Stimulated activated naive CD8-positive, alpha-beta T cell treated with anti-CD3 and anti-CD28 coated beads, Interleukin-15, amount 100 ng/mL, for 72 hours (primary cell): ENCODE measurements around the gene TACC3.
A peak's percentile ranks its signal among the peaks of the same experiment; 100 is the strongest.

ENCODE experiments used
- ATAC-seq: fragments of 150-1000 bp; cut with Tn5 transposase; 2 replicates; pipeline ENCODE4 v1.10.0; 2021; ENCODE audit warnings: mild to moderate bottlenecking, moderate library complexity
- DNase-seq, 2 donors: peaks; one replicate each; pipeline ENCODE4 v3.0.0; 2021 to 2022
- H3K27ac Mint-ChIP-seq, 2 donors: one replicate each; pipeline ENCODE4 v1.8.0; 2022; ENCODE audit warnings: mild to moderate bottlenecking in 2 of 2, mixed read lengths in 2 of 2, moderate library complexity in 2 of 2
- H3K27me3 Mint-ChIP-seq: one replicate; pipeline ENCODE4 v1.8.0; 2022; ENCODE audit warnings: mixed read lengths
- H3K4me1 Mint-ChIP-seq: one replicate; pipeline ENCODE4 v1.8.0; 2022; ENCODE audit warnings: mild to moderate bottlenecking, mixed read lengths
- H3K4me3 Mint-ChIP-seq, 2 donors: one replicate each; pipeline ENCODE4 v1.8.0; 2022; ENCODE audit warnings: mild to moderate bottlenecking in 2 of 2, mixed read lengths in 2 of 2, moderate library complexity in 1 of 2
- H3K9me3 Mint-ChIP-seq, 2 donors: one replicate each; pipeline ENCODE4 v1.8.0; 2022; ENCODE audit warnings: mixed read lengths in 2 of 2

TACC3 gene

DNA sequence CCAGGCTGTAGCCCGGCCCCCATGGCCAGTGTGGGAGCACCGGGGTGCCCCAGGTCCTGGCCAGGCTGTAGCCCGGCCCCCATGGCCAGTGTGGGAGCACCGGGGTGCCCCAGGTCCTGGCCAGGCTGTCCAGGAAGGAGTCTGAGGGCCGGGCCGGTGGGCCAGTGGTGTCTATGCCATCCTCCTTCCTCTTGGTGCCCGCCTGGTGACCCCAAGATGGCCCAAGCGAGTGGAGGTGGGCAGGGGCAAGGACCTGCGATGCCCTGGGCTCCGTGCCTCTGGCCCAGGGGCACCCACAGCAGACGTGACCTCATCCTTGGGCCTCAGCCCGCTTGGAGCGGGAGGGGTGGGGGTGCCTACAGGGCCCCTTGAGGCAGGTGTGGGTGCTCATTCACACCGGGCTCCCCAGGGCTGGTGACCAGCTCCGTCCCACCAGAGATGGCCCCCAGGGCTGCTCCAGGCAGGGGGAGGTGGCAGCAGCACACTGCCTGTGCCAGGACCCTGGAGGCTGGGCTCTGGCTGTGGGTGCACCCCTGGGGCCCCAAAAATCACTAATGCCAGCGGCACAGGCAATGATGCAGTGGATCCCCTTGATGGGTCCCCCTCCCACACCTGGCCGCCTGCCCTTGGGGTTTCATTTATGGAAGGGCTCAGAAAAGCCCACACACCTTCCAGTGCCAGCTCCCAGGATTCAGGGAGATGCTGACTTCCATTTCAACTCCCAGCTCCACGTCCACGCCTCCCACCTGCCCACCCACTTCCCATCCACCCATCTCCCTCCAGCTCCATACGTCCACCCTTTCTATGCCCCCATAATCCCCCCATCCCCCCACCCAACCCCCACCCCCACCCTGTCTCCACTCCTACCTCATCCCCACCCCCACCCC lies 35.8 kb downstream of the TACC3 start:
- Mint-ChIP-seq H3K27ac (no peak overlapping the region), H3K4me3 (no peak overlapping the region), H3K4me1 (peaks cover 38% of the 10 kb centered on the region), H3K27me3 (peaks cover 6% of the 10 kb centered on the region), H3K9me3 (no peaks in the 10 kb centered on the region)
- DNase-seq = no peak
- no peak for ATAC-seq

DNA sequence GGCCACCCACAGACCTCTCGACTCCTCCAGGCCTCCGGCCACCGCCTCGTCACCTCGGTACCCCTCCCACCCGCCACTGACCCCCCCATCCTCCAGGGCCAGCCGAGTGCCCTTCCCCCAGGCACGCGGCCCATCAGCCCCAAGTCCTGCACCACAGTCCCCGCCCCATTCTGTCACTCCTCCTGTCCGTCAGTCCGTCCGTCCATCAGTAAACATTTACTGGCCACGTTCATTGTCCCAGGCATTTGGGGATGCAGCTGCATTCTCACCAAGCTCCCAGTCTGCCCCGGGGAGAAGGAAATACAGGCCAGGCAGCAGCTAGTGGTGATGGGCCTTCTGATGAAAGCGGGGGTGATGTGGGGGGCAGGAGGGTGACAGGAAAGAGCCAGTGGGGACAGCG lies 36.5 kb downstream of the TACC3 start:
- Mint-ChIP-seq H3K27me3 (peaks cover 13% of the 10 kb centered on the region), H3K9me3 (no peaks in the 10 kb centered on the region), H3K27ac (no peak overlapping the region), H3K4me1 (peaks cover 31% of the 10 kb centered on the region), H3K4me3 (no peak overlapping the region)
- ATAC-seq (no peak), DNase-seq (no peak)

DNA sequence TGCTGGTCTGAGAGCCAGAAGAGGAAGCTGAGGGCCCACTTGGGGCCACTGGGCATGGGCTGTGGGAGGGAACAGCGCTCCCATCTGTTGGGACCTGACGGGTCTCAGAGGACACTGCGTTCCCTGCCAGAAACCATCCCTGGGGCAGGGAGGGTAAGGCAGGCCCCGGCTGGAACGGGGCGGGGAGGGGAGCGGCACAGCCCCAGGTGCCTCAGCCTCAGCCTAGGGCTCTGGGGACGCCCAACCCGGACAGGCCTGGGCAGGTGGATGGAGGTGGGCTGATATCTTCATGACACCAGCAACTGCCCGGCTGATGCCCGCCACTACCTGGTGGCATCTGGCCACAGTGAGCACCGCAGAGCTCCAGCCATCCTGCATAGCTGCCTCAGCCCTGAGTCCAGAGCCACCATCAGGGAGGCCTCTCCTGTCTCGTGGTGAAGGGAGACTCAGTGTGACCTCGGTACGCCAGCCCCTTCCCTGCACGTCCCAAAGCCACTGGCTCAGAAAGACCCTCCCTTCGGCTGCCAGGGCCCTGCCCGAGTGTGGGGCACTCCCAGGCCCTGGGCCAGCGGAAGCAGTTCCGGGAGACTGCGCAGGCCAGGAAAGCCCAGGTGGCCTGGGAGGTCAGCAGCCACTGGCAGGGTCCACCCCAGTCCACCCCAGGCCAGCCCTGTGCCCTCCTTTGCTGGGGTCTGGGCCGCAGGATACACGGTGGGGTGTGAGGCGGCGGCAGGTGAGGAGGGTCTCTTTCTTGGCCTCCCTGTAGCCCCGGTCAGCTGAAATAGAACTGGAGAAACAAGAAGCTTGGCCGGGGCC lies 37.2 kb downstream of the TACC3 start:
- Mint-ChIP-seq H3K4me3 (no peak overlapping the region), H3K27me3 (peaks cover 20% of the 10 kb centered on the region), H3K4me1 (peaks cover 24% of the 10 kb centered on the region), H3K9me3 (no peaks in the 10 kb centered on the region), H3K27ac (no peak overlapping the region)
- DNase-seq (no peak), ATAC-seq (no peak)

DNA sequence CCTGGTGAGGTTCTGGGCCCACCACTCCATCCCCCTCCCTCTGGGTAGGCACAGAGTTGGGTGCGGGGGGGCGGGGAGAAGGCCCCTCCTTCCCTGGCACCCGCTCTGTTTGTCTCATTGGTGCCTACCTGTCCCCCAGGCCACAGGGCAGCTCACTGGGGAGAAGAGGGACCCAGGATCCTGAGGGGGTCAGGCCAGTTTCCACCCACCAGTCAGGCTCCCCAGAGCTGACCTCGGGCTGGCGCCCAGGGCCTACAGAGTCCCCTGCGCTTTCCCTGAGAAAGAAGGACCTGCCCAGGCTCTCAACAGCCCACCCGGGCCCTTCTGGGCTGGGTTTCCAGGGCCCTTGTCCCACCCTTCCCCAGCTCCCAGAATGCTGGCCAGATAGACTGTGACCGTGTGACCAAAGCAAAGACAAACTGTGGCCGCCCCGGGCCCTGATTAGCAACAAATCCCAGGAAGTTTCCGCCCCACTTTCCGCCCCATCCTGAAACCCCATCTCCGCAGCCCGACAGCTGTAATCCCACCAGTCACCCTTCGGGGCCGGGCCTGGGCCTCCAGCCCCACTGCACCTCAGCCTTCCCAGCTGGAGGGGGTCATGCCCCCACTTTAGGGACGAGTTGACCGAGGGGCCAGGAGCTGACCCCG lies 38.0 kb downstream of the TACC3 start:
- Mint-ChIP-seq H3K4me1 (peaks cover 17% of the 10 kb centered on the region), H3K27me3 (peaks cover 28% of the 10 kb centered on the region), H3K27ac (peak overlapping the region; percentile 66 to 71), H3K4me3 (no peak overlapping the region), H3K9me3 (no peaks in the 10 kb centered on the region)
- ATAC-seq (no peak), DNase-seq (no peak)

DNA sequence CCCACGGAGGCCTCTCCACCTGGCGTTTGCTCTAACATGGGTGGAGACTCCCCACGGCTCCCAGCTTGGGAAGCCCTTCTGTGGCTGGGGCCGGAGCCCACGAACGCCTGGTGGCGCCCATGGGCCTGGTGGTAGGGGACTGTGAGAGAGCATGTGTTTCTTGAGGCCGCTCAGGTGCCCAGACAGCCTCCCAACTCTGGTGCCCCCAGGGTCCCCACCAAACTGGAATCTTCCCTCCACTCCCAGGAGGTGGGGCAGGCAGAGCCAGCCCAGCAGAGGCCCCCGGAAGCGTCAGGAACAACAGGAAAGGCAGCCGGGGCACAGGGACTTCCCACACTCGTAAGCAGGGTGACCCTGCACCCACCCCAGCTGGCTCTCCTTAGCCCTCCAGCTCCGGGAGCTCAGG lies 38.5 kb downstream of the TACC3 start:
- Mint-ChIP-seq H3K27ac (peak overlapping the region; percentile 66 to 71), H3K9me3 (no peaks in the 10 kb centered on the region), H3K4me3 (no peak overlapping the region), H3K27me3 (peaks cover 33% of the 10 kb centered on the region), H3K4me1 (peaks cover 15% of the 10 kb centered on the region)
- no peak for ATAC-seq
- DNase-seq = no peak

DNA sequence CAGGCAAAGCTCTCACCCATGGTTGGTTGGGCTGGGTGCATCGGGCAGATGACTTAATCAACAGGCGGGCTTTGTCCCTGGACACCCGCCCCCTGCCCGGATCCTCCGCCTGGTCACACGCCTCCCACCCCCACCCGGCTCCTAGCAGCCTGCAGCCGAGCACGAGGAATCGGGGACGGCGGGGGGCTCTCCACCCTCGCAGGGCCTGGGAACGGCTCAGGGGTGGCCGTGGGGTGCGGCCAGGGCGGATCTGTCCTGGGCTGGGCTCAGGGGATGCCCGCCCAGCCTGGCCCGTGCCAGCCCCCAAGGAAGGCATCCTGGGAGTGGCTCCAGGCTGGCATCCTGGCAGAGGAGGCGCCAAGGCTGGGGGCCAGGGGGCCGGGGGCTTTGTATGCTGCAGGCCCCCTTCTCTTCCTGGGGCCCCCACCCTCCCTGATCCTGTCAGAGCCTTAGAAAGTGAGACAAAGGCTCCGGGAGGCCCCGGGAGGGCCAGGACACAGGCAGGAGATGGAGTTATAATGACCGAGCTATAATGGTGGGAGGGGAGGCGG lies 39.3 kb downstream of the TACC3 start:
- peak; percentile 5 for ATAC-seq
- no peak for DNase-seq
- peaks cover 15% of the 10 kb centered on the region for H3K4me1 Mint-ChIP-seq
- H3K4me3 Mint-ChIP-seq = no peak overlapping the region
- H3K9me3 Mint-ChIP-seq = no peaks in the 10 kb centered on the region
- H3K27me3 Mint-ChIP-seq = peaks cover 41% of the 10 kb centered on the region
- no peak overlapping the region for H3K27ac Mint-ChIP-seq

DNA sequence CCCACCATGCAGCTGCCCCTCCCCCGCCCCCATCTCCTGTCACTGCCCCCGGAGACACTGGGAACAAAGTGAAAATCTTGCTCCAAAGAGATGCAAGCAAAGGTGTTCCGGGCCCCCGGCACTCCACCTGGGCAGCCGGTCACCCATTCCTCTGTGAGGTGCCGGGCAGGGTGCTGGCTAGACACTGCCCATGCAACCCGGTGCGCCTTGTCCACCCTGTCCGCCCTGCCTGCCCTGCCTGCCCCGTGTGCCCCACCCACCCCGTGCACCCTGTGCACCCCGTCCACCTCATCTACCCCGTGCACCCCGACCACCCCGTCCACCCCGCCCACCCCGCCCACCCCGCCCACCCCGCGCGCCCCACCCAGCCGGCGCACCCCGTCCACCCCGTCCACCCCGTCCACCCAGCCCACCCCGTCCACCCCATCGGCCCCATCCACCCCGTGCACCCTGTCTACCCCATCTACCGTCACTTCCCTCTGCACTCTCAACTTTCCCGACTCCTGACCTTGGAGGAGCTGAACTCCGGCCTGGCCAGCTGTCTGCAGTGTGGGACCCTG lies 39.9 kb downstream of the TACC3 start:
- Mint-ChIP-seq H3K4me3 (no peak overlapping the region), H3K9me3 (no peaks in the 10 kb centered on the region), H3K27me3 (peaks cover 47% of the 10 kb centered on the region), H3K4me1 (peaks cover 10% of the 10 kb centered on the region), H3K27ac (no peak overlapping the region)
- peak; percentile 55 for ATAC-seq
- DNase-seq = no peak

DNA sequence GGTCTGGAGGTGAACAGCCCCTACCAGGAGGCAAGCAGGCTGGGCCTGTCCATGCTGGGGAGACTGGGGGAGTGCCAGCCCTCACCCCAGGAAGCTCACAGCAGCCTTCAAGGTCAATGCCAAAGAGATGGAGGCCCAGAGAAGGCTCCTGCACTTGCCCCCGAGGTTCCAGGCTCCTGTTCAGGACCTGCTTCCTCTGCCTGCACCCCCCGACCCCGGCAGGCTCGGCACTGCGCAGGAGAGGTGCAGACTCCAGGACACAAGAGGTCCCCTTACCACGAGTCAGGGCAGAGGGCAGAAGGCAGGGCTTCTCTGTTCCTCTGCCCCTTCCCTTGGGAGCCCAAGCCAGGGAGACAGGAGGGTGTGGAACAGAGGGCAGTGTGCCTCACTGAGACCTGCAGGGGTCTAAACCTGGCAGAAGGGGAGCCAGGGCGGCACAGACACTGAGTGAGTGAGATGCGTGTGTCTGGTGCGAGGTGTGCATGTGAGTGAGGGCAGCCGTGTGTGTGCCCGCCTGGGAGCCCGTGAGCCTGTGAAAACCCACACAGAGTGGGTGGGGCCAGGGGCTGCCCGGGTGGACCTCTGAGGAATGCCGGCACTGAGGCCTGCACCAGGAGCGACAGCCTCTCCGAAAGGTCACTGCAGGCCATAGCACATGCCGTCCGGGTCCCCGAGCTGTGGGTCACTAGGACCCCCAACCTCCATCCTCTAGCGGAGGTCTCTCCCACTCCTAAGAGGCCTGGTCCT lies 41.1 kb downstream of the TACC3 start:
- Mint-ChIP-seq H3K27me3 (peaks cover 48% of the 10 kb centered on the region), H3K9me3 (no peaks in the 10 kb centered on the region), H3K4me1 (peaks cover 10% of the 10 kb centered on the region), H3K27ac (no peak overlapping the region), H3K4me3 (no peak overlapping the region)
- DNase-seq (no peak), ATAC-seq (no peak)

DNA sequence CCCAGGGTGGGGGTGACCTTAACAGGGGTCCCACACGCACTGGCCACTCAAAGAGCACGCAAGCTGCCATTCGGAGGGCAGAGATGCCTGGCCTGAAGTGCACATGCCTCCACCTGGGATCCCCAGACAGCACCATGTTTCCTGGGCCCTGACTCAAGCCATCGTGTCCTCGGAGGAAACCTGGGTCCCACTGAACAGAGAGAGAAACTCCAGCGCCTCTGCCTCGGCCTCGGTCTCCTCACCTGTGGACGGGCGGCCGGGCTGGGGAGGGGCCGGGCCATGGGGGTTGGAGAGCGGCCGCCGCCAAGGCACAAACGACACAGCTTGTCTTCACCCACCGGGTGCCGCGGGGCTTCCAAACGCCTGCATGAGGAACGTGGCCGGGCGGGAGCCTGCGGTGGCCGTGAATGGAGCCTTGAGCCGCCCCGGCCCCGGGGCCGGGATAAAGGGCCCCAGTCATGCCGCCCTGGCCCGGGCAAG lies 41.8 kb downstream of the TACC3 start:
- Mint-ChIP-seq H3K27me3 (peaks cover 54% of the 10 kb centered on the region), H3K4me3 (no peak overlapping the region), H3K27ac (no peak overlapping the region), H3K9me3 (no peaks in the 10 kb centered on the region), H3K4me1 (peaks cover 10% of the 10 kb centered on the region)
- DNase-seq = no peak
- ATAC-seq = no peak

DNA sequence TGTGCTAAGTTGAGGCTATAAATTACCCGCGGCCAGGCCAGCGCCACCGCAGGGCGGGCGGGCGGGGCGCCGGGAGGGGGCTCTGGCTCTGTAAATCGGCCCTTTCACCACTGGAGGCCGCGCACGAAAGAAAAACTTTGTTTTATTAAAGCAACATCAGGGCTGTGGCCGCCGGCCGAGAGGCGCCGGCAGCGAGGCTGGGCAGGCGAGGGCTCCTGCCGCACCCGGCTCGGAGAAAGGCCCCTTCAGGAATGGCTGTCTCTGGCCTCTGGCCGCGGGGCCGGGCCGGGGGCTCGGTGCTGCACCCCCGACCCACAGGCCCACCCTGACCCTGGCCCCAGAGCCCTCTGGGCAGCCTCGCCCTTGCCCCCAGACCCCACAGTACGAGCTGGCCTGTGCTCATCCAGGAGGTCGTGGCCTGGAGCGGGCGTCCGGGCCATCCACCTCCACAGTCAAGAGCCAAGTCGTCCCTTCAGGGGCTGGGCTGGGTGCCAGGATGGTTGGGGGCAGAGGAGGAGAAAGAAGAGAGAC lies 42.3 kb downstream of the TACC3 start:
- Mint-ChIP-seq H3K27me3 (peaks cover 59% of the 10 kb centered on the region), H3K27ac (no peak overlapping the region), H3K9me3 (no peaks in the 10 kb centered on the region), H3K4me3 (no peak overlapping the region), H3K4me1 (peaks cover 14% of the 10 kb centered on the region)
- DNase-seq (no peak), ATAC-seq (no peak)

DNA sequence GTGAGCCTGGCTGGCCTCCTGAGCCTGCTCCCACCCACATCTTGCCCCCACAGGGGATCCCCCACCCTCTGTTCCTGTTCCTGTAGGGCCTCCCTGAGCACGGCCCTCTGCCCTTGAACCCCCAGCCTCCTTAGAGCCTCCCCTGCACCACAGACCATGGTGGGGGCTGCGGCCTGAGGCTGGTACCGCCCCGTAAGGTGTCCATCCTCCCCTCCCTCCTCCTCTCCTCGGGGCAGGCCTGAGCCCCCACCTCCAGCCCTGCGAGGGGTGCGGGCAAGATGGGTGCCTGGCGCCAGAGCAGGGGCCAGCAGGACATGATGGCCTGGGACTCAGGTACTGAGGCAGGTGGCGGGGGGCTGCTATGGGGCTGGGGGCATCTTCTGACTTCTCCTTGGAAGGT lies 43.3 kb downstream of the TACC3 start:
- H3K9me3 Mint-ChIP-seq = no peaks in the 10 kb centered on the region
- no peak for ATAC-seq
- no peak for DNase-seq
- H3K27me3 Mint-ChIP-seq = peaks cover 69% of the 10 kb centered on the region
- H3K4me1 Mint-ChIP-seq = peaks cover 13% of the 10 kb centered on the region
- H3K27ac Mint-ChIP-seq = no peak overlapping the region
- no peak overlapping the region for H3K4me3 Mint-ChIP-seq

DNA sequence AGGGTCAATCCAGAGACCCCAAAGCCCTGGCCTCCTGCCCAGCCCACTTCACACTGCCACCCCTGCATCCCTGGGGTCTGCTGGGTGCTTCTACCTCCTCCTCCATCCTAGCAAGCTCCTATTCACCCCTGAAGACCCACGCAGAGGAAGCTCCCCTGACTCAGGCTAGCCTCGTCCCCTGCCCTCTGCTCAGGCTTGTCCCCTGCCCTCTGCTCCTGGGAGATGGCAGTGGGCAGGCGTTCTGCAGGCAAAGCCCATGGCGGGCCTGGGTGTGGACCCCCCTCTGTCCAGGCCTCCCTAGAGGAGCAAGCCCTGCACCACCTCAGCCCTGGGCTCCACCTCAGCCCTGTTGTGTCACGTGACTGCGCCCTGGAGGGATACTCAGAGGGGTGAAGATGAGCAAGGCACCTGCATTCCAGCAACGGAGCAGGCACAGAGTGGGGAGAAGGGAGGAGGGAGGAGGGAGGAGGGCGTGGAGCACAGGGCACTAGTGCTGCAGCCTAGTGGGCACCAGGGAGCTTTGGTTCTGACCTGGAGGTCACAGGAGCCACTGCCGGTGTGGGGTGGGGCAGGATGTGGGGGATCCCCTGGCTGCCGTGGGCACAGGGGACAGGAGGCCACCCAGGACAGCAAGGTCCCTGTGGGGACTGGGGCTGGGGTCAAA lies 44.2 kb downstream of the TACC3 start:
- Mint-ChIP-seq H3K4me1 (peaks cover 6% of the 10 kb centered on the region), H3K9me3 (no peaks in the 10 kb centered on the region), H3K27ac (peak overlapping the region in 1 of 2 donors; percentile 56), H3K4me3 (no peak overlapping the region), H3K27me3 (peaks cover 72% of the 10 kb centered on the region)
- DNase-seq (no peak), ATAC-seq (no peak)

DNA sequence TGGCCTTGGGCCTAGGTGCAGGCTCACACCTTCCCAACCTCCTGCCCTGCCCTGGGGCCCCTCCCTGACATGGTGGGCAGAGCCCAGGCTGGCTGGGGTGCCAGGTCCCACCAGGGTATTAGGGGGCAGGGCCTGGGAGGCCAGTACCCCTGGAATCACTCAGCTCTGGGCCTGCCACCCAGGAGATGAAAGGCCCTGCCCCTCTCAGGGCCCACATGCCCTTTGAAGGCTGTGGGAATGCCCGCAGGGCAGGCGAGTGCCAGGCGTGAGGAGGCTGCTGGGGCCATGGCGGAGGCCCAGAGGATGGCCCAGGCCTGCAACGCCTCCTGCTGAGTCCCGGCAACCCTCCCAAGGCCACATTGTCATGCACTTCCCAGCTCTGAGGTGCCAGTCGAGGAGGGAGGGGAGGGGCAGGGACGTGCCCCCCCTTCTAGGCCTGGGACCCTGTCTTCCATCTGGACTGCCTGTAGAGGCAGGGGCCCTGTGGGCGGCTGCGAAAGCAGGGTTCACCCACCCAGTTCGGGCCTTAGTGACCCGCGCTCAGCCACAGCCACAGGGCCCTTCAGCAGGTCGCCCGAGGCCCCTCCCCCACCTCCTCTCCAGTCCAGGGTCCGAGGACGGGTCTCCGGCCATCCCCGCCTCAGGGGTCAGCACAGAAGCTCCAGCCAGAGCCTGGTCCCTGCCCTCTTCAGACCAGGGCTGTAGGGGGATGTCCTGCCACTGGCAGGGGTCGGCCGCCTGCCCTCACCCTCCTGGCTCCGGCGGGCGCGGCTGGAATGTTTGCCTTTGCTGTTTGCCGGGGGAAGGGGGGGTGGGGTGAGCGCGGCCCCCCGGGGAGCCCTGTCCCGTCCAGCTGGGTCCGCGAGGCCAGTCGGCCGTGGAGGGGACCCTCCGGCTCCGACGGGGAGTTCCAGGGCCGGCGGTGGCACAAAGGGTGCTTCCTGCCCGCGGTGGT lies 45.1 kb downstream of the TACC3 start:
- H3K4me1 Mint-ChIP-seq = peaks cover 14% of the 10 kb centered on the region
- no peak overlapping the region for H3K4me3 Mint-ChIP-seq
- no peak overlapping the region for H3K27ac Mint-ChIP-seq
- peaks cover 72% of the 10 kb centered on the region for H3K27me3 Mint-ChIP-seq
- DNase-seq (no peak), ATAC-seq (no peak)
- no peaks in the 10 kb centered on the region for H3K9me3 Mint-ChIP-seq
